Fibroblast of lung (primary cell): Measurements from ENCODE around the gene MBNL2. TPM values are rescaled to one million over a fixed set of nuclear protein-coding genes. Genes with fewer than 3 reads are reported as not detected.

ENCODE experiments used
- DNase-seq, 2 donors: peaks; one replicate each; pipeline versions ENCODE4 v3.0.0 to v3.0.0-alpha.2; 2010; ENCODE audit warnings: low read depth in 2 of 2
- H2AFZ ChIP-seq: 2 replicates; pipeline ENCODE4 v1.5.1; 2012; ENCODE audit warnings: low read length, control low read depth, inconsistent platforms
- H3K27ac ChIP-seq: 2 replicates; pipeline ENCODE4 v1.5.1; 2011; ENCODE audit warnings: low read length, control low read depth; ENCODE audit not compliant: insufficient read depth
- H3K27me3 ChIP-seq: 2 replicates; pipeline ENCODE4 v1.5.1; 2011; ENCODE audit warnings: mild to moderate bottlenecking, low read length; ENCODE audit not compliant: control insufficient read depth, insufficient read depth
- H3K36me3 ChIP-seq: 2 replicates; pipeline ENCODE4 v1.5.1; 2011; ENCODE audit warnings: low read length; ENCODE audit not compliant: control insufficient read depth, insufficient read depth
- H3K4me1 ChIP-seq: 2 replicates; pipeline ENCODE4 v1.5.1; 2011; ENCODE audit warnings: low read length; ENCODE audit not compliant: control insufficient read depth, insufficient read depth; ENCODE audit errors: extremely low read depth
- H3K4me2 ChIP-seq: 2 replicates; pipeline ENCODE4 v1.5.1; 2011; ENCODE audit warnings: low read length, control low read depth; ENCODE audit not compliant: insufficient read depth; ENCODE audit errors: extremely low read depth
- H3K4me3 ChIP-seq, 4 experiments: fragments of 200-600 bp in 1 of 4; sonication (generic) in 1 of 4; replicated peaks in 1 of 4; 2 replicates each; pipeline ENCODE4 v1.5.1; 2011 to 2016; ENCODE audit warnings: low read length in 4 of 4, low read depth in 3 of 4, mild to moderate bottlenecking in 3 of 4, control low read depth in 2 of 4, inconsistent platforms in 1 of 4, mixed read lengths in 1 of 4; ENCODE audit not compliant: insufficient read depth in 1 of 4; ENCODE audit errors: control extremely low read depth in 1 of 4
- H3K79me2 ChIP-seq: 2 replicates; pipeline ENCODE4 v1.5.1; 2012; ENCODE audit warnings: mild to moderate bottlenecking, low read length, inconsistent platforms; ENCODE audit not compliant: control insufficient read depth, insufficient read depth
- H3K9ac ChIP-seq: 2 replicates; pipeline ENCODE4 v1.5.1; 2011; ENCODE audit warnings: mild to moderate bottlenecking, low read length, control low read depth; ENCODE audit not compliant: insufficient read depth
- H3K9me3 ChIP-seq: 2 replicates; pipeline ENCODE4 v1.5.1; 2012; ENCODE audit warnings: low read depth, low read length; ENCODE audit not compliant: control insufficient read depth, insufficient read depth
- H4K20me1 ChIP-seq: 2 replicates; pipeline ENCODE4 v1.5.1; 2011; ENCODE audit warnings: low read length; ENCODE audit not compliant: control insufficient read depth, insufficient read depth; ENCODE audit errors: extremely low read depth
- CTCF ChIP-seq, 2 donors: IDR thresholded peaks in 1 of 2; conservative IDR thresholded peaks in 1 of 2; 1 replicate in 1 of 2; 2 replicates in 1 of 2; pipeline ENCODE4 v1.5.1; 2011 to 2012; ENCODE audit warnings: low read length in 2 of 2, control low read depth in 1 of 2, inconsistent platforms in 1 of 2, low read depth in 1 of 2, mild to moderate bottlenecking in 1 of 2
- EZH2 ChIP-seq: IDR thresholded peaks from 2 replicates; pipeline ENCODE4 v1.5.1; 2012; ENCODE audit warnings: low read length, control low read depth, mild to moderate bottlenecking; ENCODE audit errors: missing control alignments
- polyA plus RNA-seq, 2 donors: library from polyadenylated mRNA; depleted of rRNA in 1 of 2; stranded (reverse) in 1 of 2; unstranded in 1 of 2; fragments of >200 nt; gene quantifications; 2 replicates each; pipeline ENCODE4 v1.2.1, GENCODE V29; 2011 to 2012; ENCODE audit warnings: missing spikeins in 1 of 2
- total RNA-seq: library from RNA; depleted of rRNA; stranded (reverse); fragments of >200 nt; gene quantifications from 2 replicates; pipeline ENCODE4 v1.2.1, GENCODE V29; 2014

MBNL2 gene
- total and polyA plus RNA-seq, 2 donors (not counting 1 experiment from before 2014, with no cell fraction given), result 48.9 to 61.1 TPM

DNA sequence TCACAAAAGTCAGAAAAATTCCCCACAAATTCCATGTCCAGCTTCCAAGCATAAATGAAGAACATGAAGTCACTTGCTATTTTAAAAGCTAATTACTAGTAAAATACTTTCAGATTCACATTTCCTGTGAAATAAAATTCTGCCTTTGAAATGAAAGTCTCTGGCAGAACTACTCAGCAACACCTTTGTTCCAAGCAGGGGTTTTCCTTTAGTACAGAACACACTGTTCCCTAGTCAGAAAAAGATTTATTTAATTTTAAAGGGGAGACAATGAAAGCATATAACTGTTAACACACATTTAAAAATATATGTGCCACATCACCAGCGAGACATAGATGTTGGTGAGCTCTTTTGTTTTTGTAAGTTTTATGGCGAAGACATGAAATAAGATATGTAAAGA, 185.4 kb downstream of the MBNL2 start:
- H3K9ac ChIP-seq, result no peak overlapping the region
- H3K27me3 ChIP-seq, result no peaks in the 10 kb centered on the region
- H3K9me3 ChIP-seq, result no peaks in the 10 kb centered on the region
- no peaks in the 10 kb centered on the region for H4K20me1 ChIP-seq
- DNase-seq, result no peak
- H3K4me2 ChIP-seq, result no peak overlapping the region
- H3K36me3 ChIP-seq, result no peaks in the 10 kb centered on the region
- no peaks in the 10 kb centered on the region for H3K79me2 ChIP-seq
- no peak overlapping the region for H3K27ac ChIP-seq
- no peak overlapping the region for H3K4me3 ChIP-seq
- TF ChIP-seq CTCF (conservative IDR thresholded peaks at IDR 0.05 in 1 of 2, IDR thresholded peaks at IDR 0.05 in 1 of 2; ENCODE audit: low read depth in 1 of 2, low read length in 2 of 2), result no peak
- no peak for TF ChIP-seq EZH2
- no peak overlapping the region for H2AFZ ChIP-seq
- no peaks in the 10 kb centered on the region for H3K4me1 ChIP-seq

GRCh38 chr13:97408938-97409337, 186.8 kb downstream of the MBNL2 start:
- Histone ChIP-seq H3K27ac (no peak overlapping the region), H2AFZ (no peak overlapping the region), H3K9ac (no peak overlapping the region), H3K79me2 (no peaks in the 10 kb centered on the region), H3K9me3 (no peaks in the 10 kb centered on the region), H3K4me3 (no peak overlapping the region), H3K36me3 (no peaks in the 10 kb centered on the region), H3K27me3 (no peaks in the 10 kb centered on the region), H3K4me1 (no peaks in the 10 kb centered on the region), H4K20me1 (no peaks in the 10 kb centered on the region), H3K4me2 (no peak overlapping the region)
- DNase-seq, result no peak
- TF ChIP-seq EZH2 (no peak), CTCF (conservative IDR thresholded peaks at IDR 0.05 in 1 of 2, IDR thresholded peaks at IDR 0.05 in 1 of 2; ENCODE audit: low read depth in 1 of 2, low read length in 2 of 2) (no peak)

- Histone ChIP-seq H3K9me3 (no peaks in the 10 kb centered on the region), H3K4me2 (no peak overlapping the region), H3K27me3 (no peaks in the 10 kb centered on the region), H3K27ac (no peak overlapping the region), H3K36me3 (no peaks in the 10 kb centered on the region), H3K4me3 (no peak overlapping the region), H3K9ac (no peak overlapping the region), H3K4me1 (no peaks in the 10 kb centered on the region), H3K79me2 (no peaks in the 10 kb centered on the region), H2AFZ (no peak overlapping the region), H4K20me1 (no peaks in the 10 kb centered on the region)
- TF ChIP-seq CTCF (conservative IDR thresholded peaks at IDR 0.05 in 1 of 2, IDR thresholded peaks at IDR 0.05 in 1 of 2; ENCODE audit: low read depth in 1 of 2, low read length in 2 of 2) (no peak), EZH2 (no peak)
- no peak for DNase-seq
These were observed 189.9 kb downstream of the MBNL2 start for GRCh38 chr13:97411984-97412383.
